Bone marrow (tissue), 2 donors: Measurements from ENCODE around the gene SERPINB8.
A peak's percentile ranks its signal among the peaks of the same experiment; 100 is the strongest.

Experiments
- DNase-seq, 2 donors: peaks; one replicate each; lab custom pipeline; 2025; lab: John Stamatoyannopoulos, UW

The SERPINB8 gene

GRCh38 chr18:63965716-63966330, 4.1 kb upstream of the SERPINB8 start:
- no peak for DNase-seq

DNA sequence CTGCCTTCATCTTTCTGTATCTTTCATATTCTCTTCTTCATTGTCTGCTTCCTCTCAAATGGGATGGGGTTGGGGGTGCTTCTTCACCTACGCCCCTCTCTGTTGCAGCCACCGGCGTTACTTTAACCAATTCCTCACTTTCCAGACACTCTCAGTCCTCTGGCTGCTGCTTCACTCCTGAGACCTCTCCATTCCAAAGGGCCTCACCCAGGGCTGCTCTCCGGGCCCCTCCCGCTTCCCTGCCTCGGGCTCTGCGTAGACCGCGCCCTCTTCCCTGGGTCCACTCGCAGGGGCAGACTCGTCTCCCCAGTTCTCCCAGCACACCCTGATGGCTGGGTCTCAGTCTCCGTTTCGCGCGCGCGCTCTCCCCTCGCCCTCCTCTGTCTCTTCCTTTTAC, 926 bp downstream of the SERPINB8 start:
- DNase-seq: no peak

DNA sequence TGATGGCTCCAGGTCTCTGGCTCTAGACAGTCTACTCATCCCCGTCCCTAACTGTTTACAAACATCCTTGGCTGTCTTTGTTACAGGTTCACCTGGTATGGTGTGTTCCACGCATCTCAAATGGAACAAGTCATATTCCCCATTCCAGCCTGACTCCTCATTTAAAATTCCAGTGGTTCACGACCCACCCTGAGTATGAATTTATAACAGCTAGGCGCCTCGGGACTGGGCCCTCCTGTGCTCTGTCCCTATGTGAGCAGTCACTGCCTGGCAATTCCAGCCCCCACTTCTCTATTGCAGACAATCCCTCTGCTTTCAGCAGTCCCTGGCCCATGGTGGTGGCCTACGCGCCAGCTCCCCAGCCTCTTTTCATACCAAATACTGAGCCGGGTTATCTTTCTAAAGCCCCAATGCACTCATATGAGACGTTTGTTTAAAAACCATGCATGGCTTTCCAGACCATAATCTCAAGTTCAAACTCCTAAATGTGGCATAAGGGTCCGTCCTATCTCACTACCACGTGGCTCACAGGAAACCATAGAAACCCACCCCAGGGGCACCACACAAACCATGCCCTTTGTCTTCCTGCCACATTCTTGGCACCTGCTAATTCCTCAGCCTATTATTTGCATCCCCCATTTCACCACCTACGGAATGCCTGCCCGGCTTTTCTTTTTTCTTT, 1.6 kb downstream of the SERPINB8 start:
- no peak for DNase-seq

- no peak for DNase-seq
Observed at GRCh38 chr18:63972002-63972376, 2.1 kb downstream of the SERPINB8 start.

- no peak for DNase-seq
Observed at GRCh38 chr18:63974991-63975390, 5.1 kb downstream of the SERPINB8 start.

- DNase-seq: no peak
Observed at GRCh38 chr18:63975628-63976027, 5.7 kb downstream of the SERPINB8 start.

DNA sequence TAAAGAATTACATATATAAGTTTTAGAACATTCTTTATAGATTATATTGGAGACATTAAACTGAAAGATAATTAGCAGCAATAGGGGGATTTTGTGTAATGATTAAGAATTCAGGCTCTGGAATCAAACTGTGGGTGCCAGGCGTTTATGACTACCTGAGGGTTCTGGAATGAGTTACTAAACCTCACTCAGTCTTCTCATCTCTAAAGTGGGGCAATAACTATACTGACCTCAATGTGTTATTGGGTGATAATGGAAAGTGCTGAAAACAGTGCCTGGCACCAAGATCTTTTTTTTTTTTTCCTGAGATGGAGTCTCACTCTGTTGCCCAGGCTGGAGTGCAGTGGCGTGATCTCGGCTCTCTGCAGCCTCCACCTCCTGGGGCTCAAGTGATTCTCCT, 7.2 kb downstream of the SERPINB8 start:
- no peak for DNase-seq

GRCh38 chr18:63979409-63979920, 9.6 kb downstream of the SERPINB8 start:
- peak in 1 of 2 donors; percentile 33 for DNase-seq

GRCh38 chr18:63980027-63980426, 10.1 kb downstream of the SERPINB8 start:
- DNase-seq: no peak

- DNase-seq: no peak
Observed at GRCh38 chr18:63980896-63981460, 11.1 kb downstream of the SERPINB8 start.

GRCh38 chr18:63981719-63982118, 11.8 kb downstream of the SERPINB8 start:
- DNase-seq: no peak

DNA sequence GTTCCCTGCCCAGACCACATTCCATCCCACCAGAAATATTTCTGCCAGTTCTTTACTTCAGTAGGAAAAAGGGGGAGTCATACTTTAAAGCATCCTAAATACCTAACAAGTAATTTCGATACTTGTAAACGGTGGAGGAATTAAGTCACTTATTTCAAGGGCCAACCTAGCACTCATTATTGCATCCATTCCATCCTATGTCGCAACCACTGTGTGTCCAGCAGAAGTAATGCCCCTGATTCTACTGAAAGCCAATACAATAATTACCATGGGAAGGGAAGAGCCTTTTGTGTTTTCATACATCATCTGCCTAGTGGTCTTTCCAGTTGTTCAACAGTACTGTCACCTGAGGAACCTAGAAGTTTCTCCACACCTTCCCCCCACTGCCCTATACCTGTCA, 12.5 kb downstream of the SERPINB8 start:
- DNase-seq: no peak

DNA sequence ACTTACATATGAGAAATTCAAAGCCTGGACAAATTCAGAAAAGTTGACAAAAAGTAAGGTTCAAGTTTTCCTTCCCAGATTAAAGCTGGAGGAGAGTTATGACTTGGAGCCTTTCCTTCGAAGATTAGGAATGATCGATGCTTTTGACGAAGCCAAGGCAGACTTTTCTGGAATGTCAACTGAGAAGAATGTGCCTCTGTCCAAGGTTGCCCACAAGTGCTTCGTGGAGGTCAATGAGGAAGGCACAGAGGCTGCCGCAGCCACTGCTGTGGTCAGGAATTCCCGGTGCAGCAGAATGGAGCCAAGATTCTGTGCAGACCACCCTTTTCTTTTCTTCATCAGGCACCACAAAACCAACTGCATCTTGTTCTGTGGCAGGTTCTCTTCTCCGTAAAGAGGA, 17.0 kb downstream of the SERPINB8 start:
- no peak for DNase-seq

- no peak for DNase-seq
Observed at GRCh38 chr18:63987743-63988142, 17.9 kb downstream of the SERPINB8 start.

DNA sequence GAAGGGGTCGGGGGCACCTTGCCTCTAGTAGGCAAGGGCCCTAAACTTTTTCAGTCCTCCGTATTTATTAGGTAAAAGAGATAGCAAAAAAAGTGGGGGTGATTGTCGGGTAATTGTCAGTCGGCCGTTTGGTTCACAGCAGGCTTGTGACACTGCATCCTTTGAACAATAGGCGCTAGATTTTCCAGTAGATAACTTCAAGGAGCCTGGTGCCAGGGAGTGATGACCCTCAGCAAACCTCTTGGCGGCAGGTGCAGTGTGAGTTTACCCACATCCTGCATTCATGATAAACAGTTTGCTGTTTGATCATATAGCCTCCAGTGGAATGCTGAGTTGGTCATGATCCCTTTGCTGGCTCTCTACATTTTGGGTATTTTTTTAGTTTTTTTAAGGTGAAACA, 22.9 kb downstream of the SERPINB8 start:
- no peak for DNase-seq

DNA sequence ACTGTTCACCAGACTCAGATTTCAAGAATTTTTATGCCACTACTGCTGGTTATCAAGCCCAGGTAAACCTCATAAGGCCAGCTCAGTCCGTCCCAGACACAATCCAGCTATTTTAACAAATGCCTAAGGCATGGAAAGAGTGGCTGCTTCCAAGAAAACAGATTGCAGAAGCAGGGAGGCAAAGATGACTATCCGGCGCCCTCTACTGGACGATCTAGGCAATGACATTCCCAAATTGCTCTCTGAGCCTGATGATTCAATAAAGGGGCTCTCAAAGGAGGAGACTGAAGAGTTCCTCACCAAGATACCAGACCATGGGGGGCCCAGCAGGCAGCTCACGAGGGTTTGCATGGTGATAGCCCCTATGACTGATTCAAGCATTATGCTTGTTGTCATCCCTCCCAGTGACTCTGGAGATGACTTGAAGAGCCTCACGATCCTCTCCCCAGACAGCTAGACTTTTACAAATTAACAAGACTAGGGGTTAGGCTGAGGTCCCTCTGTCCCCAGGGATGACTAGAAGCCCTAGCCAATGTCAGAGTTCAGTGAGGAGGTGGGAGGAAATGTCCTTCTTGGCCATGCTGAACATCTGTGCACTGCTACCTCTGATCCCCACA, 25.0 kb downstream of the SERPINB8 start:
- peak in 1 of 2 donors; percentile 17 for DNase-seq

DNA sequence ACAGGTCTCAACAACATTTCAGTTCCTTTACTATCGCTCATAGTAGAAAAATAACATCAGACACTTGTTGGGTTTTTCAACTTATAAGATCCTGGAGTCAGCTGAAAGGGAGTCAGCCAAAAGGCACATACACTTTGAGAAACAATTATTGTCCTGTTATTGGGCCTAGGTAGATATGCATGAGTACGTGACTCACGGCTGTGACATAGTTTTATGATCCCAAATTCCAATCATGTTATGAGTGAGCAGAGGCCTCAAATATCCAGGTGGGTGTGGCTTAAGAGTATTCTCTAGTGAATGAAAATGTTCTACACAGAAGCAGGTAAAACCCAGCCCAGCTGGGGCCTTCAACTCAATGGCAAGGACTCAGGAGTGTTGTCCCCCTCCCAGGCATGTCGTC, 27.2 kb downstream of the SERPINB8 start:
- no peak for DNase-seq

- no peak for DNase-seq
Observed at GRCh38 chr18:63997606-63998005, 27.7 kb downstream of the SERPINB8 start.

- DNase-seq: no peak
Observed at GRCh38 chr18:63999871-64000270, 30.0 kb downstream of the SERPINB8 start.

GRCh38 chr18:64002581-64002980, 32.7 kb downstream of the SERPINB8 start:
- DNase-seq: no peak

DNA sequence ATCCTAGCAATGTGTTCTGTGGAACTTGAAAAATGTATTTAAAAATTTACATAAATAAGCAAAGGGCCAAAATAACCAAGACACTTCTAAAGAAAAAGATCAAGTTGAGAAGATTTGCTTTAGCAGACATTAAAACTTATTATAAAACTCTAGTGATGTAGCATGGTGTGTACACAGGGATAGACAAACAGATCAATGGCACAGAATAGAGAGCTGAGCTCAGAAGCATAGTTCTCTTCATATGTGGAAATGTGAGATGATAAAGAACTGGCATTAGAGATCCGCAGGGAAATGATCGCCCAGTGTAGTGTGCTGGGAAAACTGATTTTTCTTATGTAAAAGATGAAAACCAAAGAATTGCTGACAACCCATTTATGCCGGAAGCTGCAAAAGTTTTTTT, 39.4 kb downstream of the SERPINB8 start:
- no peak for DNase-seq

- no peak for DNase-seq
Observed at GRCh38 chr18:64011513-64011912, 41.6 kb downstream of the SERPINB8 start.

DNA sequence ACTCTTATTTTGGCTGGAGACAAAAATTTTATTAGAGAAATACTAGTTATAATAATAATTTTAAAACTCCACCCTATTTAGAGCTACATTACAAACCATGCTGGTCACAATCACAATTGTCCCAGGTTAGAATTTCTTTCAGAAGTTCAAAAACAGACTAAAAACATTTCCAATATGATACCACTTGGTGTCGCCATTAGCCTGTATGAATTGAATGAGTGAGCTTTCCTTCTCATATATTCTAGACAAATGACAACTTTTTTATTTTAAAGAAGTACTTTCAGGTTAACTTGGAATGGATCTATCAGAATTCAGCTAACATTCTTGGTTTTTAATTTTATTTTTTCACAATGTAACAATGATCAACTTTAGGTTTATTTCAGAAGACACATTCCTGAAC, 48.0 kb downstream of the SERPINB8 start:
- DNase-seq: no peak
